Transverse colon (tissue), 4 donors: Measurements from ENCODE around the gene CHCHD4. TPM values are rescaled to one million over a fixed set of nuclear protein-coding genes. Genes with fewer than 3 reads are reported as not detected.
"Not testable (repeated sequence)": the region's sequence is repeated elsewhere in the genome, so short reads cannot be mapped to it uniquely, and the experiment has no call there.

ENCODE experiments used
- DNase-seq: peaks from one replicate; pipeline ENCODE4 v3.0.0-alpha.2; 2019
- H3K27ac ChIP-seq, 4 donors: fragments of 200-600 bp; sonication (generic); 2 replicates each; pipeline ENCODE4 v1.5.1; 2016 to 2018; ENCODE audit warnings: inconsistent platforms in 4 of 4
- H3K27me3 ChIP-seq: fragments of 200-600 bp; sonication (generic); 2 replicates; pipeline ENCODE4 v1.5.1; 2017; ENCODE audit warnings: inconsistent platforms
- H3K36me3 ChIP-seq, 4 donors: fragments of 200-600 bp; sonication (generic); 2 replicates each; pipeline ENCODE4 v1.5.1; 2017 to 2019; ENCODE audit warnings: inconsistent platforms in 4 of 4
- H3K4me1 ChIP-seq, 4 donors: fragments of 200-600 bp; sonication (generic); 2 replicates each; pipeline ENCODE4 v1.5.1; 2017 to 2020; ENCODE audit warnings: inconsistent platforms in 4 of 4
- H3K4me3 ChIP-seq, 4 donors: fragments of 200-600 bp; sonication (generic); 1 replicate in 1 of 4; 2 replicates in 3 of 4; pipeline versions ENCODE4 v1.5.1 to v1.6.1; 2017 to 2019; ENCODE audit warnings: inconsistent platforms in 4 of 4
- H3K9me3 ChIP-seq, 2 donors: fragments of 200-600 bp; sonication (generic); 2 replicates each; pipeline ENCODE4 v1.5.1; 2017 to 2019; ENCODE audit warnings: inconsistent platforms in 2 of 2
- CTCF ChIP-seq, 5 experiments: fragments of 200-600 bp in 3 of 5; fragments of 450-650 bp in 2 of 5; sonication (generic) in 3 of 5; IDR thresholded peaks; 1 replicate in 2 of 5; 2 replicates in 3 of 5; pipeline ENCODE4 v1.5.1; 2016 to 2017; ENCODE audit warnings: antibody characterized with exemption in 5 of 5, inconsistent platforms in 3 of 5, mild to moderate bottlenecking in 2 of 5, moderate library complexity in 1 of 5
- EP300 ChIP-seq: sonication (generic); formaldehyde crosslinking; IDR thresholded peaks from one replicate; pipeline ENCODE4 v1.6.1; 2017; ENCODE audit warnings: antibody characterized with exemption, low read depth
- POLR2A ChIP-seq: fragments of 450-650 bp; IDR thresholded peaks from one replicate; pipeline ENCODE4 v1.6.1; 2016; ENCODE audit warnings: antibody characterized with exemption, mild to moderate bottlenecking, moderate library complexity
- POLR2AphosphoS5 ChIP-seq, 3 donors: sonication (generic); formaldehyde crosslinking; IDR thresholded peaks; one replicate each; pipeline ENCODE4 v1.6.1; 2016; ENCODE audit warnings: antibody characterized with exemption in 3 of 3
- WGBS, 2 donors: methylation state at CpG; one replicate each; pipeline ENCODE4 v1.1.5; 2018; ENCODE audit warnings: low coverage in 1 of 2; 5-methylcytosine and 5-hydroxymethylcytosine counted together
- in situ Hi-C, 4 donors: fragments of 200-750 bp; cut with MboI; loops; one replicate each; pipeline versions ENCODE4 v1.15.0 to v1.15.1; 2017; ENCODE audit warnings: low sequenced_read_pairs in 3 of 4, low pct_ligation_motif_present in 1 of 4, low pct_unique_long_range_greater_than_20kb in 1 of 4
- intact Hi-C: fragments of 100-400 bp; cut with DNase I; formaldehyde crosslinking; loops from one replicate; pipeline ENCODE4 v1.15.1; 2023; ENCODE audit warnings: low total_unique reads
- total RNA-seq, 4 donors: library from RNA; depleted of rRNA; stranded (reverse); fragments of >200 nt; gene quantifications; one replicate each; pipeline ENCODE4 v1.1.0, GENCODE V29; 2016

Gene CHCHD4
- total RNA-seq, 4 donors from 2014 or later = 0.80 to 22.1 (median 13.5) TPM

GRCh38 chr3:14117468-14118399 is 6.9 kb downstream of the CHCHD4 start:
- TF ChIP-seq POLR2A = no peak
- TF ChIP-seq POLR2AphosphoS5 (IDR thresholded peaks at IDR 0.05) = no peak
- peaks cover 0 to 5% (median 0%) of the 10 kb centered on the region in 4 donors for H3K4me1 ChIP-seq
- no peak for DNase-seq
- peaks cover 0 to 22% (median 9%) of the 10 kb centered on the region in 4 donors for H3K36me3 ChIP-seq
- no peak overlapping the region for H3K27ac ChIP-seq
- H3K9me3 ChIP-seq = no peaks in the 10 kb centered on the region
- intact Hi-C loops = no loop called here
- in situ Hi-C loops = loop anchor here in 1 of 4 donors (10.0 kb wide), 1 partner anchor 213 kb away; no protein-coding TSS in a partner anchor
- 70 to 87% methylated on average over 2 to 10 of the region's 10 CpGs for WGBS, 2 donors
- H3K4me3 ChIP-seq = no peak overlapping the region
- no peaks in the 10 kb centered on the region for H3K27me3 ChIP-seq

- intact Hi-C loops = no loop called here
- no peak for TF ChIP-seq POLR2AphosphoS5 (IDR thresholded peaks at IDR 0.05)
- TF ChIP-seq CTCF (IDR thresholded peaks at IDR 0.05) = peak in 3 of 5 experiments; percentile 14 to 22 (median 22)
- no peak for TF ChIP-seq POLR2A
- TF ChIP-seq EP300 = no peak
- no peak overlapping the region for H3K27ac ChIP-seq
These were observed 10.6 kb downstream of the CHCHD4 start for GRCh38 chr3:14113965-14114635.

GRCh38 chr3:14110699-14111098 is 14.0 kb downstream of the CHCHD4 start:
- intact Hi-C loops = no loop called here
- no peak for DNase-seq
- 82 to 93% methylated on average over 2 to 4 of the region's 4 CpGs for WGBS, 2 donors
- peaks cover 0 to 3% (median 0%) of the 10 kb centered on the region in 4 donors for H3K4me1 ChIP-seq
- no peak overlapping the region for H3K4me3 ChIP-seq
- no peaks in the 10 kb centered on the region for H3K9me3 ChIP-seq
- no peak for TF ChIP-seq POLR2AphosphoS5 (IDR thresholded peaks at IDR 0.05)
- TF ChIP-seq CTCF (IDR thresholded peaks at IDR 0.05) = no peak
- no peak for TF ChIP-seq POLR2A
- no peak for TF ChIP-seq EP300
- peaks cover 0 to 34% (median 14%) of the 10 kb centered on the region in 4 donors for H3K36me3 ChIP-seq
- in situ Hi-C loops = loop anchor here in 1 of 4 donors (10.0 kb wide), 1 partner anchor 206 kb away; no protein-coding TSS in a partner anchor
- H3K27ac ChIP-seq = no peak overlapping the region
- no peaks in the 10 kb centered on the region for H3K27me3 ChIP-seq

More at GRCh38 chr3:14113965-14114635, 10.6 kb downstream of the CHCHD4 start:
- no peak for DNase-seq
- Histone ChIP-seq H3K36me3 (peaks cover 0 to 37% (median 14%) of the 10 kb centered on the region in 4 donors), H3K9me3 (no peaks in the 10 kb centered on the region), H3K4me1 (peaks cover 0 to 3% (median 0%) of the 10 kb centered on the region in 4 donors), H3K27me3 (no peaks in the 10 kb centered on the region), H3K4me3 (no peak overlapping the region)
- in situ Hi-C loops = loop anchor here in 1 of 4 donors (10.0 kb wide), 1 partner anchor 209 kb away; no protein-coding TSS in a partner anchor
- 69 to 83% methylated on average over 1 to 7 of the region's 7 CpGs for WGBS, 2 donors

- in situ Hi-C loops = loop anchor here in 1 of 4 donors (10.0 kb wide), 1 partner anchor 205 kb away; no protein-coding TSS in a partner anchor
- H3K27me3 ChIP-seq, H3K4me1 ChIP-seq, H3K27ac ChIP-seq, intact Hi-C loops, H3K4me3 ChIP-seq, H3K9me3 ChIP-seq, DNase-seq: not testable (repeated sequence)
- WGBS, 2 donors = 95% methylated on average over 5 of the region's 5 CpGs; no CpG with 5 or more reads in 1 of the 2 donors
- peaks cover 0 to 25% (median 12%) of the 10 kb centered on the region in 4 donors for H3K36me3 ChIP-seq
These were observed 14.8 kb downstream of the CHCHD4 start for GRCh38 chr3:14109821-14110220.
